GM12878 (cell line): ENCODE data around the gene CTSH. TPM values are rescaled to one million over a fixed set of nuclear protein-coding genes. Genes with fewer than 3 reads are reported as not detected.

ENCODE experiments used
- ATAC-seq: fragments of 200-7000 bp; cut with Tn5 transposase; 3 replicates; pipeline ENCODE4 v1.9.1; 2020; ENCODE audit warnings: mild to moderate bottlenecking, moderate library complexity
- BruUV-seq: library from RNA; stranded (reverse); fragments of 400-500 nt; replicated peaks from 2 replicates; lab custom pipeline; 2021; lab: Mats Ljungman, UMichigan
- CTCF ChIA-PET: fragments of 300-600 bp; sonication (Branson Sonifier 250); formaldehyde crosslinking; extraction: SDS; loops from one replicate; lab custom pipeline; 2021; ENCODE audit warnings: inconsistent platforms; lab: Yijun Ruan, JAX
- POLR2A ChIA-PET: fragments of 350-600 bp; formaldehyde crosslinking; extraction: SDS; loops from one replicate; lab custom pipeline; 2021; ENCODE audit warnings: inconsistent platforms; lab: Charles Lee
- RAD21 ChIA-PET: fragments of 300-600 bp; sonication (Branson Sonifier 250); formaldehyde crosslinking; loops from one replicate; lab custom pipeline; 2023; ENCODE audit warnings: antibody characterized with exemption; ENCODE audit not compliant: unreplicated experiment; lab: Charles Lee
- SMC1A ChIA-PET: fragments of 300-600 bp; sonication (Branson Sonifier 250); formaldehyde crosslinking; loops from one replicate; lab custom pipeline; 2023; ENCODE audit not compliant: unreplicated experiment, uncharacterized antibody; lab: Charles Lee
- DNase-seq: peaks from one replicate; pipeline ENCODE4 v3.0.0-alpha.2; 2011; ENCODE audit warnings: low read depth, low spot score
- FAIRE-seq: peaks from 3 replicates; lab custom pipeline; 2011; peaks lifted over from hg19 to GRCh38; lab: Jason Lieb, UNC
- H2AFZ ChIP-seq: 2 replicates; pipeline ENCODE4 v1.6.0; 2011; ENCODE audit warnings: low read depth, low read length, control low read depth; ENCODE audit not compliant: control insufficient read depth
- H3K27ac ChIP-seq: 2 replicates; pipeline ENCODE4 v1.5.1; 2011; ENCODE audit warnings: control low read depth; ENCODE audit not compliant: control insufficient read depth, insufficient read depth
- H3K27me3 ChIP-seq, 2 experiments: replicated peaks in 1 of 2; 2 replicates each; pipeline versions ENCODE4 v1.6.0 to v1.6.1; 2011; ENCODE audit warnings: low read length in 1 of 2; ENCODE audit not compliant: control insufficient read depth in 2 of 2, insufficient read depth in 2 of 2
- H3K36me3 ChIP-seq, 2 experiments: 2 replicates each; pipeline ENCODE4 v1.5.1; 2011; ENCODE audit warnings: low read length in 1 of 2; ENCODE audit not compliant: control insufficient read depth in 2 of 2, insufficient read depth in 2 of 2
- H3K4me1 ChIP-seq: 2 replicates; pipeline ENCODE4 v1.6.1; 2011; ENCODE audit warnings: mild to moderate bottlenecking, low read length, moderate library complexity, mixed read lengths; ENCODE audit not compliant: control insufficient read depth, insufficient read depth
- H3K4me2 ChIP-seq: 2 replicates; pipeline ENCODE4 v1.6.0; 2011; ENCODE audit warnings: control low read depth; ENCODE audit not compliant: control insufficient read depth, insufficient read depth
- H3K4me3 ChIP-seq: fragments of 200-600 bp; sonication (generic); 2 replicates; pipeline ENCODE4 v1.5.1; 2016
- H3K79me2 ChIP-seq: 2 replicates; pipeline ENCODE4 v1.6.0; 2011; ENCODE audit warnings: low read length; ENCODE audit not compliant: control insufficient read depth, insufficient read depth
- H3K9ac ChIP-seq: 2 replicates; pipeline ENCODE4 v1.8.0; 2011; ENCODE audit warnings: low read length, control low read depth, mixed read lengths; ENCODE audit not compliant: control insufficient read depth, insufficient read depth
- H3K9me3 ChIP-seq: replicated peaks from 3 replicates; pipeline ENCODE4 v1.5.1; 2011; ENCODE audit warnings: mild to moderate bottlenecking, low read length; ENCODE audit not compliant: control insufficient read depth, insufficient read depth
- H4K20me1 ChIP-seq: 2 replicates; pipeline ENCODE4 v1.6.0; 2011; ENCODE audit not compliant: control insufficient read depth, insufficient read depth
- CBX3 ChIP-seq: fragments of 200-600 bp; sonication (generic); IDR thresholded peaks from 2 replicates; pipeline ENCODE4 v1.6.1; 2016; ENCODE audit warnings: low read depth, borderline replicate concordance
- DPF2 ChIP-seq: fragments of 450-650 bp; IDR thresholded peaks from 2 replicates; pipeline ENCODE4 v1.6.1; 2017; ENCODE audit warnings: mild to moderate bottlenecking
- FOS ChIP-seq: IDR thresholded peaks from 3 replicates; pipeline ENCODE4 v1.6.1; 2011; ENCODE audit warnings: borderline replicate concordance; ENCODE audit not compliant: insufficient read length; ENCODE audit errors: extremely low read depth
- HDAC6 ChIP-seq: fragments of 200-600 bp; sonication (generic); IDR thresholded peaks from one replicate; pipeline ENCODE4 v1.8.0; 2017; ENCODE audit warnings: antibody characterized with exemption; ENCODE audit not compliant: unreplicated experiment
- IKZF2 ChIP-seq, 2 experiments: fragments of 450-650 bp; IDR thresholded peaks; 2 replicates each; pipeline ENCODE4 v1.6.1; 2017; ENCODE audit warnings: mild to moderate bottlenecking in 2 of 2, moderate library complexity in 2 of 2
- JUNB ChIP-seq: IDR thresholded peaks from 2 replicates; pipeline ENCODE4 v1.6.1; 2016; ENCODE audit warnings: antibody characterized with exemption, mild to moderate bottlenecking
- LARP7 ChIP-seq: fragments of 450-650 bp; IDR thresholded peaks from 2 replicates; pipeline ENCODE4 v1.6.1; 2017; ENCODE audit warnings: mild to moderate bottlenecking
- MLLT1 ChIP-seq: fragments of 450-650 bp; IDR thresholded peaks from 2 replicates; pipeline ENCODE4 v1.6.1; 2016; ENCODE audit warnings: mild to moderate bottlenecking
- NFYB ChIP-seq: IDR thresholded peaks from 2 replicates; pipeline ENCODE4 v1.6.1; 2011; ENCODE audit warnings: low read depth, mild to moderate bottlenecking, low read length, improper control_type of control experiment, moderate library complexity; ENCODE audit not compliant: insufficient read depth
- NR2C1 ChIP-seq: fragments of 450-650 bp; IDR thresholded peaks from 2 replicates; pipeline ENCODE4 v1.6.1; 2017; ENCODE audit warnings: antibody characterized with exemption, mild to moderate bottlenecking, moderate library complexity
- RELA ChIP-seq: fragments of 450-650 bp; IDR thresholded peaks from 2 replicates; pipeline ENCODE4 v1.8.0; 2014; ENCODE audit warnings: borderline replicate concordance; ENCODE audit not compliant: partially characterized antibody
- RFX5 ChIP-seq: IDR thresholded peaks from 2 replicates; pipeline ENCODE4 v1.6.1; 2011; ENCODE audit warnings: low read depth, low read length, improper control_type of control experiment
- SIN3A ChIP-seq: IDR thresholded peaks from 2 replicates; pipeline ENCODE4 v1.6.1; 2012; ENCODE audit warnings: low read depth, low read length, improper control_type of control experiment
- SKIL ChIP-seq: fragments of 450-650 bp; IDR thresholded peaks from 2 replicates; pipeline ENCODE4 v1.6.1; 2017; ENCODE audit warnings: mild to moderate bottlenecking, low read depth, inconsistent platforms; ENCODE audit not compliant: poor library complexity, severe bottlenecking
- YY1 ChIP-seq: IDR thresholded peaks from 2 replicates; pipeline ENCODE4 v1.6.1; 2011; ENCODE audit warnings: low read depth, mild to moderate bottlenecking, low read length
- ZBED1 ChIP-seq: IDR thresholded peaks from 2 replicates; pipeline ENCODE4 v1.6.1; 2016; ENCODE audit warnings: borderline replicate concordance
- ZZZ3 ChIP-seq: IDR thresholded peaks from 2 replicates; pipeline ENCODE4 v1.6.1; 2011; ENCODE audit warnings: low read depth; ENCODE audit not compliant: control insufficient read depth, insufficient read length
- WGBS: methylation state at CpG from one replicate; pipeline ENCODE4 v1.1.6; 2016; ENCODE audit warnings: low lambda C conversion rate; ENCODE audit not compliant: insufficient replicate concordance, insufficient coverage; ENCODE audit errors: missing lambda C conversion rate; 5-methylcytosine and 5-hydroxymethylcytosine counted together
- in situ Hi-C: fragments of 300-500 bp; cut with MboI; formaldehyde crosslinking; loops from 9 replicates; pipeline ENCODE4 v1.14.3; 2018; ENCODE audit warnings: mixed read lengths
- intact Hi-C: fragments of 100-400 bp; cut with micrococcal nuclease; formaldehyde crosslinking; loops from one replicate; pipeline ENCODE4 v1.14.2; 2022; ENCODE audit not compliant: unreplicated experiment
- polyA plus RNA-seq, 11 experiments: library from polyadenylated mRNA; depleted of rRNA in 4 of 11; unstranded in 6 of 11; stranded (reverse) in 5 of 11; fragments of >200 nt; fragmentation: Nextera tagmentation in 4 of 11; fragmentation: Illumina TruSeq in 1 of 11; extraction: Ambion mirVana in 4 of 11; extraction: Trizol in 1 of 11; gene quantifications; 1 replicate in 1 of 11; 2 replicates in 10 of 11; pipeline versions ENCODE4 v1.2.1 to v1.2.3, GENCODE V29; 2011 to 2016; ENCODE audit warnings: inconsistent platforms in 2 of 11, missing spikeins in 2 of 11, low read depth in 1 of 11
- total RNA-seq, 4 experiments: library from RNA; depleted of rRNA in 3 of 4; stranded (reverse); fragments of >200 nt in 3 of 4; fragmentation: Illumina TruSeq in 1 of 4; extraction: Trizol in 1 of 4; gene quantifications; 2 replicates each; pipeline versions ENCODE4 v1.2.1 to v1.2.3, GENCODE V29; 2013 to 2021

The CTSH gene
- total and polyA plus RNA-seq, 10 of the 15 experiments (the other 5 are each of a cell fraction or from before 2014, with no cell fraction given): 30.2 to 1,212 (median 519) TPM

- no peaks in the 10 kb centered on the region for H4K20me1 ChIP-seq
- CTCF ChIA-PET: interaction anchor here (0.9 to 2.2 kb wide), 5 partner anchors 8 to 95 kb away, joined by 3 to 14 read pairs (median 4); no protein-coding TSS in a partner anchor
- in situ Hi-C loops: no loop called here
- no peak overlapping the region for H3K4me3 ChIP-seq
- RAD21 ChIA-PET: interaction anchor here (0.9 to 1.8 kb wide), 4 partner anchors 9 to 60 kb away, joined by 4 to 6 read pairs (median 4); no protein-coding TSS in a partner anchor
- H2AFZ ChIP-seq: no peak overlapping the region
- SMC1A ChIA-PET: interaction anchor here (0.8 to 1.5 kb wide), 4 partner anchors 9 to 38 kb away, joined by 3 to 8 read pairs (median 4); no protein-coding TSS in a partner anchor
- H3K9me3 ChIP-seq: no peaks in the 10 kb centered on the region
- no peaks in the 10 kb centered on the region for H3K36me3 ChIP-seq
- no peak overlapping the region for H3K4me2 ChIP-seq
- no peak for TF ChIP-seq JUNB
- no peak for TF ChIP-seq ZZZ3
- TF ChIP-seq IKZF2 (IDR thresholded peaks at IDR 0.05): no peak
- TF ChIP-seq RELA: no peak
- TF ChIP-seq RFX5: no peak
- no peak for TF ChIP-seq YY1
- TF ChIP-seq ZBED1: no peak
- no peak for TF ChIP-seq LARP7
- TF ChIP-seq FOS: no peak
- no peak for TF ChIP-seq DPF2
- TF ChIP-seq SIN3A: no peak
- no peak for TF ChIP-seq MLLT1
- no peak for TF ChIP-seq NR2C1
- TF ChIP-seq CBX3: no peak
- no peak for TF ChIP-seq HDAC6
- TF ChIP-seq SKIL: no peak
- no peak for TF ChIP-seq NFYB
- intact Hi-C loops: no loop called here
- H3K27ac ChIP-seq: no peak overlapping the region
- DNase-seq (no peak), ATAC-seq (no peak), FAIRE-seq (no peak)
- POLR2A ChIA-PET: interaction anchor here (0.7 to 1.8 kb wide), 2 partner anchors 9 to 24 kb away, joined by 3 to 10 read pairs; partner anchors contain the start of gene CTSH
- 99% methylated on average over 5 of the region's 5 CpGs for WGBS
- no peak overlapping the region for H3K9ac ChIP-seq
- H3K27me3 ChIP-seq: no peaks in the 10 kb centered on the region
- no peaks in the 10 kb centered on the region for H3K4me1 ChIP-seq
- BruUV-seq: no TSS peak
- no peaks in the 10 kb centered on the region for H3K79me2 ChIP-seq
Measured at GRCh38 chr15:78968539-78969271, 23.9 kb upstream of the CTSH start.
